ENCODE results near the gene HSPA8. TPM values are rescaled to one million over a fixed set of nuclear protein-coding genes. Genes with fewer than 3 reads are reported as not detected.

Gene HSPA8
- total RNA-seq: 100 to 1,000 TPM; 691 to 851 (median 698) TPM

DNA sequence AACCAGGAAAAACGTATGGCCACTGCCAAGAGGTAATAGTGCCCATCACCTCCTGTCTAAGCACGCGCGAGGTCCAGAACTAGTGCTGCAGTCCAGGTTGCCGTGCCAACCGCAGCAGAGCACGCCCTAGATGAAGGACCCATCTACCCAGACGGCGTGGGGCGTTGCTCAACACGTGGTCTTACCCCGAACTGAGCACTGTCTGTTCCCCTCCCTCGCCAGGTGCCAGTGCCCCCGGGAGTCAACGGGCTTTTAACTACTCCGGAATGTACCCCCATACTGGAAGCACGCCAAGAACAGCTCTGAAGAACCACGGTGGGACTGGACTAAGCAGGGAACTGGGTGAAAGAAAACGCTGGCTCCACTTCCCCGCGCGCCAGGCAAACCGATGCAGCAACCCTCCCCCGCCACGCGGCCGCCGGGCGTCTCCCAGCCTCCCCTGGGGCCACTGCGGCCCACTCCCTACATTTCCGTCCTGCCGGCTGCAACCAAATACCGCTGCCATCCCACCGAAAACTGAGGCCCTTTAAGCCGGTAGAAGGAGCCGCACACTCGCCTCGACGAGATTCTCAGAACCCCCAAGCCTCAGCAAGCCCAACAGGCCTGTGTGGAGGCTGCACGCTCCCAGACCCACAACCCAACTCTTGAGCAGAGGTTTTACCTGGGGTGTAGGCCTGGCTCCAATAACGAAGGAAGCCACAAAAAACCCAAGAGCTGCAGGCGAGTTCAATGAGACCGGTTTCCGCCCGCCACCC lies at the start of gene HSPA8:
TSS of gene HSPA8 (minus strand) at position 734 of the 755 bp plus-strand sequence. CDS start 812 bp downstream, outside the sequence.
- intact Hi-C loops (cut with DNase I; ENCODE audit: low total_unique reads): no loop called here

DNA sequence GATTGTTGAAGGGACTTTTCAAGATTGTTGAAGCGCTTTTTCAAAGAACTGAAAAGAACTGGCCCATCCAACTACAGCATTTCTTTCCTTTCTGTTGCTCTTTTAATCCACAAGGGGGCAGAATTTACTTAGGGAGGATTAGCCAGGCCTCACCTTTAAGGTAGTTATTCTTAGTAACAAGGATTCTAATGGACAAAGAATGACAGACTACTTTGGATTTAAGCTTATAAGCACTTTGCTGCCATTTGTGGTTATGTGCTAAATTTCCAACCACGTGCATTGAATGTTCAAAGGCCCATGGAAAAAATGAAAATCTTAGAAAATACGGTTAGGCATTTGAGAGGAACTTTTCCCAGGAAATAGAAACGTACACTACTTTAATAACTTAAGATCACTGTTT lies 49.5 kb upstream of the HSPA8 start:
- peak overlapping the region in 1 of 2 donors; percentile 31 for H3K27ac ChIP-seq

More for the DNA sequence above, at the start of gene HSPA8:
- Histone ChIP-seq H3K27ac (peak within 1 kb of the TSS; percentile 100), H3K4me1 (peaks cover 9 to 10% of the 10 kb centered on the region in 2 donors), H3K4me3 (peak within 1 kb of the TSS; percentile 81 to 97 (median 86)), H3K27me3 (no peaks in the 10 kb centered on the region), H3K36me3 (no peaks in the 10 kb centered on the region), H3K9me3 (no peaks in the 10 kb centered on the region)
- peak; percentile 60 to 68 for DNase-seq (ENCODE audit: low spot score in 2 of 2)
- TF ChIP-seq POLR2A (IDR thresholded peaks at IDR 0.05) (peak; percentile 82), POLR2AphosphoS5 (IDR thresholded peaks at IDR 0.05) (peak; percentile 49 to 89 (median 79))
- TF ChIP-seq, protein P1, sequence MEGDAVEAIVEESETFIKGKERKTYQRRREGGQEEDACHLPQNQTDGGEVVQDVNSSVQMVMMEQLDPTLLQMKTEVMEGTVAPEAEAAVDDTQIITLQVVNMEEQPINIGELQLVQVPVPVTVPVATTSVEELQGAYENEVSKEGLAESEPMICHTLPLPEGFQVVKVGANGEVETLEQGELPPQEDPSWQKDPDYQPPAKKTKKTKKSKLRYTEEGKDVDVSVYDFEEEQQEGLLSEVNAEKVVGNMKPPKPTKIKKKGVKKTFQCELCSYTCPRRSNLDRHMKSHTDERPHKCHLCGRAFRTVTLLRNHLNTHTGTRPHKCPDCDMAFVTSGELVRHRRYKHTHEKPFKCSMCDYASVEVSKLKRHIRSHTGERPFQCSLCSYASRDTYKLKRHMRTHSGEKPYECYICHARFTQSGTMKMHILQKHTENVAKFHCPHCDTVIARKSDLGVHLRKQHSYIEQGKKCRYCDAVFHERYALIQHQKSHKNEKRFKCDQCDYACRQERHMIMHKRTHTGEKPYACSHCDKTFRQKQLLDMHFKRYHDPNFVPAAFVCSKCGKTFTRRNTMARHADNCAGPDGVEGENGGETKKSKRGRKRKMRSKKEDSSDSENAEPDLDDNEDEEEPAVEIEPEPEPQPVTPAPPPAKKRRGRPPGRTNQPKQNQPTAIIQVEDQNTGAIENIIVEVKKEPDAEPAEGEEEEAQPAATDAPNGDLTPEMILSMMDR (IDR thresholded peaks at IDR 0.05): peak in 1 of 3 donors; percentile 10

DNA sequence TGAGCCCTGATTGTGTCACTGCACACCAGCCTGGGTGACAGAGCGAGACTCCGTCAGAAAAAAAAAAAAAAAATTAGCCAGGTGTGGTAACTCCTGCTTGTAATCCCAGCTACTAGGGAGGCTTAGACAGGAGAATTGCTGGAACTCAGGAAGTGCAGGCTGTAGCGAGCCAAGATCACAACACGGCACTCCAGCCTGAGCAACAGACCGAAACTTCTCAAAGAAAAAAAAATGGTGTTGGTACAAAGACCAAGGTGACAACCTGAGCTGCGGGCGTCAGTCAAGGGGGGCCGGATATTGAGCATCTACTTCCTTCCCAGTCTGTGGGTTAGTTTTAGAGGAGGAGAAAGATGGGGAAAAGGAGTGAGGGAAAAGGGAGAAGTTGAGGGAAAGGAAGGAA lies 48.5 kb upstream of the HSPA8 start:
- Histone ChIP-seq H3K27me3 (no peaks in the 10 kb centered on the region), H3K4me1 (peaks cover 0 to 3% of the 10 kb centered on the region in 2 donors), H3K4me3 (no peak overlapping the region), H3K9me3 (no peaks in the 10 kb centered on the region), H3K36me3 (no peaks in the 10 kb centered on the region), H3K27ac (no peak overlapping the region)
- intact Hi-C loops (cut with DNase I; ENCODE audit: low total_unique reads): no loop called here
- DNase-seq (ENCODE audit: low spot score in 2 of 2): no peak
- TF ChIP-seq, protein P1 (IDR thresholded peaks at IDR 0.05): no peak
- TF ChIP-seq POLR2AphosphoS5 (IDR thresholded peaks at IDR 0.05): no peak
- no peak for TF ChIP-seq POLR2A (IDR thresholded peaks at IDR 0.05)

More for the DNA sequence above, 49.5 kb upstream of the HSPA8 start:
- TF ChIP-seq, protein P1 (IDR thresholded peaks at IDR 0.05): peak; percentile 53 to 70 (median 69)
- TF ChIP-seq POLR2AphosphoS5 (IDR thresholded peaks at IDR 0.05) (no peak), POLR2A (IDR thresholded peaks at IDR 0.05) (no peak)
- Histone ChIP-seq H3K9me3 (peaks cover 0 to 6% of the 10 kb centered on the region in 2 donors), H3K27me3 (no peaks in the 10 kb centered on the region), H3K36me3 (no peaks in the 10 kb centered on the region), H3K4me1 (peaks cover 0 to 3% of the 10 kb centered on the region in 2 donors), H3K4me3 (no peak overlapping the region)
- DNase-seq (ENCODE audit: low spot score in 2 of 2): no peak
- intact Hi-C loops (cut with DNase I; ENCODE audit: low total_unique reads): no loop called here

DNA sequence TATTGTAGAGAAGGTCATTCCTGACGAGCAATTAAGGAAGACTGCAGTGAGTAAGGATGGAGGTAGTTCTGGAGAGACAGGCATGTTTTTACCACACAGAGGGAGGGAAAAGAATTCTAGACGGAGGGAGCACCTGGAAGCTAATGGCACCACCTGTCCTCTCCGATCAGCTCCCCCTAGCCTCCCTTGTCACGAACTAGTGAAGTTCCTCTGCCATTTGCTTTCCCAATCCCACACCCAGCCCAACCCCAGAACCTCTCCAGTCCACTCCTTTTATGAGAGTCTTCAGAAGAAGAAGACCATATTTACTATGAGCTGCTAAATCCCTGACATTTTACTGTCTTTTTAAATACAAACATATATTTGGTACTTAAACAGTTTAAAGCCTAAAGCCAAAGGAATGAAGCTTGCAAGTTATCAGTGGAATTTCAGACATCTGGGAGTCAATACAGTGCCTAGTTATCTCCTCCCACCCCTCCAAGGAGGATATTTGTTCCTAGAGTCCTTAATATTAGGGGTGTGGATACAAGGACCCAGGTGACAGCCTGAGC lies 46.1 kb upstream of the HSPA8 start:
- Histone ChIP-seq H3K4me3 (no peak overlapping the region), H3K9me3 (no peaks in the 10 kb centered on the region), H3K4me1 (peaks cover 3 to 5% of the 10 kb centered on the region in 2 donors), H3K27me3 (no peaks in the 10 kb centered on the region), H3K27ac (no peak overlapping the region), H3K36me3 (no peaks in the 10 kb centered on the region)
- TF ChIP-seq POLR2A (IDR thresholded peaks at IDR 0.05) (no peak), POLR2AphosphoS5 (IDR thresholded peaks at IDR 0.05) (no peak)
- TF ChIP-seq, protein P1 (IDR thresholded peaks at IDR 0.05): no peak
- intact Hi-C loops (cut with DNase I; ENCODE audit: low total_unique reads): no loop called here
- no peak for DNase-seq (ENCODE audit: low spot score in 2 of 2)

DNA sequence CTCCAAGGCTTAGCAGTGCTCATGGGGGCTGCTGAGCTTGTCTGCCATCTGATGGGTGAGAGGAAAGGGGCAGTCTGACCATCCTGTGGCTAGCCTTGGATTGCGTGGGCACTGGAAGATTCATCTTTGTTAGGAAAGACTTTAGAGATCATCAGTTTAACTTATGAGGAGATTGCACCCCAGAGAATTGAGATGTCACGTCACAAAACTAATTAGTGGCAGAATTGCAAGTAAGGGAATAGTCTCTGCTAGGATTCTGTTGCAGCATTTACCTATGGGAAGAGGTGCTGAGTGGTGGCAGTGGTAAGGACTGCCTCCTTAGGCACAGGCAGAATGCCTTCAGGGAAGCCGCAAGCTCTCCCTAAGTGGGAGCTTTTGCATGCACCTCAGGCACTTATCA lies 42.8 kb upstream of the HSPA8 start:
- peak overlapping the region in 1 of 2 donors; percentile 55 for H3K27ac ChIP-seq
- H3K36me3 ChIP-seq: no peaks in the 10 kb centered on the region
- H3K4me1 ChIP-seq: peaks cover 0 to 5% of the 10 kb centered on the region in 2 donors
- H3K27me3 ChIP-seq: no peaks in the 10 kb centered on the region
- DNase-seq (ENCODE audit: low spot score in 2 of 2): no peak
- H3K4me3 ChIP-seq: no peak overlapping the region
- intact Hi-C loops (cut with DNase I; ENCODE audit: low total_unique reads): loop anchor here (1.0 kb wide), 1 partner anchor 145 kb away; no protein-coding TSS in a partner anchor
- TF ChIP-seq, protein P1 (IDR thresholded peaks at IDR 0.05): no peak
- TF ChIP-seq POLR2A (IDR thresholded peaks at IDR 0.05) (no peak), POLR2AphosphoS5 (IDR thresholded peaks at IDR 0.05) (no peak)
- H3K9me3 ChIP-seq: no peaks in the 10 kb centered on the region

Data from breast epithelium (tissue), 4 donors.